H1 (cell line): ENCODE results near the gene CCDC91. TPM values are rescaled to one million over a fixed set of nuclear protein-coding genes. Genes with fewer than 3 reads are reported as not detected.

Experiments used
- CTCF ChIA-PET: fragments of 300-600 bp; sonication (Branson Sonifier 250); formaldehyde crosslinking; loops from one replicate; lab custom pipeline; 2021; ENCODE audit not compliant: partially characterized antibody; lab: Charles Lee
- POLR2A ChIA-PET: fragments of 300-600 bp; sonication (Branson Sonifier 250); formaldehyde crosslinking; loops from one replicate; lab custom pipeline; 2021; ENCODE audit warnings: inconsistent platforms; ENCODE audit not compliant: partially characterized antibody; lab: Charles Lee
- DNase-seq, 2 experiments: peaks; one replicate each; pipeline versions ENCODE4 v3.0.0 to v3.0.0-alpha.2; 2010 to 2022; ENCODE audit warnings: low spot score in 2 of 2, low read depth in 1 of 2, mixed read lengths in 1 of 2
- FAIRE-seq: peaks from 2 replicates; lab custom pipeline; 2011; peaks lifted over from hg19 to GRCh38; lab: Jason Lieb, UNC
- H2AFZ ChIP-seq: 2 replicates; pipeline ENCODE4 v1.8.1; 2012; ENCODE audit warnings: low read length, inconsistent platforms
- H2AK5ac ChIP-seq: 2 replicates; pipeline ENCODE4 v1.6.1; 2013; ENCODE audit warnings: low read depth, low read length
- H2BK120ac ChIP-seq: replicated peaks from 2 replicates; pipeline ENCODE3; 2013; ENCODE audit warnings: low read depth, low read length, inconsistent platforms
- H2BK12ac ChIP-seq: 2 replicates; pipeline ENCODE4 v1.6.1; 2013; ENCODE audit warnings: low read depth, low read length
- H2BK15ac ChIP-seq: 2 replicates; pipeline ENCODE4 v1.6.1; 2013; ENCODE audit warnings: low read length
- H2BK20ac ChIP-seq: 2 replicates; pipeline ENCODE4 v1.6.1; 2013; ENCODE audit warnings: low read length
- H2BK5ac ChIP-seq: 2 replicates; pipeline ENCODE4 v1.6.1; 2013; ENCODE audit warnings: low read depth, low read length
- H3K14ac ChIP-seq: 2 replicates; pipeline ENCODE4 v1.6.1; 2013; ENCODE audit warnings: inconsistent platforms; ENCODE audit not compliant: insufficient read length
- H3K18ac ChIP-seq: 2 replicates; pipeline ENCODE4 v1.6.1; 2013; ENCODE audit warnings: low read length; ENCODE audit errors: extremely low read depth
- H3K23ac ChIP-seq: 2 replicates; pipeline ENCODE4 v1.6.1; 2013; ENCODE audit warnings: inconsistent platforms; ENCODE audit not compliant: insufficient read length
- H3K23me2 ChIP-seq: 2 replicates; pipeline ENCODE4 v1.6.1; 2013; ENCODE audit warnings: low read depth, low read length
- H3K27ac ChIP-seq: 2 replicates; pipeline ENCODE4 v1.6.1; 2011; ENCODE audit warnings: low read depth, low read length, inconsistent platforms
- H3K27me3 ChIP-seq, 4 experiments: replicated peaks in 1 of 4; 1 replicate in 1 of 4; 2 replicates in 3 of 4; pipeline versions ENCODE4 v1.6.1 to v1.8.1; 2011 to 2013; ENCODE audit warnings: low read length in 3 of 4, mild to moderate bottlenecking in 3 of 4, inconsistent platforms in 2 of 4, mixed read lengths in 2 of 4, moderate library complexity in 1 of 4; ENCODE audit not compliant: control insufficient read depth in 3 of 4, insufficient read depth in 3 of 4; ENCODE audit errors: extremely low read depth in 1 of 4
- H3K36me3 ChIP-seq, 4 experiments: 2 replicates each; pipeline versions ENCODE4 v1.6.1 to v1.8.1; 2011 to 2013; ENCODE audit warnings: mild to moderate bottlenecking in 4 of 4, low read length in 3 of 4, moderate library complexity in 2 of 4, control low read depth in 1 of 4, inconsistent platforms in 1 of 4; ENCODE audit not compliant: insufficient read depth in 4 of 4, control insufficient read depth in 2 of 4
- H3K4ac ChIP-seq: replicated peaks from 2 replicates; pipeline ENCODE3; 2013; ENCODE audit warnings: low read length, low read depth, mixed read lengths, inconsistent platforms; ENCODE audit not compliant: insufficient read length
- H3K4me1 ChIP-seq, 4 experiments: replicated peaks in 1 of 4; 1 replicate in 1 of 4; 2 replicates in 3 of 4; pipeline versions ENCODE4 v1.6.1 to v1.8.1; 2011 to 2013; ENCODE audit warnings: low read length in 3 of 4, inconsistent platforms in 2 of 4, mixed read lengths in 1 of 4; ENCODE audit not compliant: insufficient read depth in 4 of 4, control insufficient read depth in 3 of 4
- H3K4me2 ChIP-seq, 2 experiments: 2 replicates each; pipeline versions ENCODE4 v1.6.1 to v1.8.1; 2011 to 2013; ENCODE audit warnings: low read depth in 2 of 2, low read length in 2 of 2, control low read depth in 1 of 2, inconsistent platforms in 1 of 2, mild to moderate bottlenecking in 1 of 2; ENCODE audit not compliant: insufficient read depth in 1 of 2
- H3K4me3 ChIP-seq, 4 experiments: fragments of 200-600, 300-600 bp in 1 of 4; sonication (generic), shearing (Covaris generic), sonication (Bioruptor Twin) in 1 of 4; 2 replicates each; pipeline versions ENCODE4 v1.5.1 to v1.8.1; 2011 to 2016; ENCODE audit warnings: low read length in 4 of 4, low read depth in 3 of 4, control low read depth in 2 of 4, inconsistent platforms in 2 of 4, mild to moderate bottlenecking in 2 of 4, mixed read lengths in 1 of 4, moderate library complexity in 1 of 4; ENCODE audit not compliant: insufficient read depth in 2 of 4; ENCODE audit errors: extremely low read depth in 1 of 4
- H3K56ac ChIP-seq: replicated peaks from 2 replicates; pipeline ENCODE3; 2013; ENCODE audit warnings: low read depth, mild to moderate bottlenecking, mixed read lengths, low read length, inconsistent platforms; ENCODE audit not compliant: insufficient read length
- H3K79me1 ChIP-seq: 2 replicates; pipeline ENCODE4 v1.6.1; 2013; ENCODE audit warnings: low read depth, low read length, control low read depth
- H3K79me2 ChIP-seq, 2 experiments: 2 replicates each; pipeline versions ENCODE4 v1.6.1 to v1.8.1; 2012 to 2013; ENCODE audit warnings: low read length in 2 of 2, mild to moderate bottlenecking in 2 of 2, inconsistent platforms in 1 of 2; ENCODE audit not compliant: insufficient read depth in 2 of 2, control insufficient read depth in 1 of 2
- H3K9ac ChIP-seq, 4 experiments: replicated peaks in 1 of 4; 1 replicate in 1 of 4; 2 replicates in 3 of 4; pipeline versions ENCODE4 v1.6.1 to v1.8.1; 2011 to 2013; ENCODE audit warnings: low read depth in 3 of 4, low read length in 3 of 4, control low read depth in 2 of 4, mild to moderate bottlenecking in 2 of 4, moderate library complexity in 2 of 4, inconsistent platforms in 1 of 4; ENCODE audit errors: extremely low read depth in 1 of 4
- H3K9me3 ChIP-seq, 2 experiments: 2 replicates each; pipeline versions ENCODE4 v1.6.1 to v1.8.1; 2012 to 2013; ENCODE audit warnings: mild to moderate bottlenecking in 2 of 2, moderate library complexity in 2 of 2, control low read depth in 1 of 2, inconsistent platforms in 1 of 2, low read depth in 1 of 2, low read length in 1 of 2, mixed read lengths in 1 of 2; ENCODE audit not compliant: insufficient read depth in 2 of 2
- H4K20me1 ChIP-seq, 2 experiments: replicated peaks in 1 of 2; 2 replicates each; pipeline versions ENCODE3 to v1.8.1; 2011 to 2013; ENCODE audit warnings: inconsistent platforms in 2 of 2, low read length in 2 of 2, mild to moderate bottlenecking in 1 of 2; ENCODE audit not compliant: insufficient read depth in 2 of 2, control insufficient read depth in 1 of 2
- H4K5ac ChIP-seq: 2 replicates; pipeline ENCODE4 v1.6.1; 2013; ENCODE audit warnings: low read length, low read depth, mixed read lengths, inconsistent platforms; ENCODE audit not compliant: insufficient read length
- H4K8ac ChIP-seq: 2 replicates; pipeline ENCODE4 v1.8.0; 2013; ENCODE audit warnings: mild to moderate bottlenecking, moderate library complexity, low read length, inconsistent platforms; ENCODE audit not compliant: insufficient read depth; ENCODE audit errors: extremely low read depth
- H4K91ac ChIP-seq: replicated peaks from 2 replicates; pipeline ENCODE3; 2013; ENCODE audit warnings: low read length, mixed read lengths, inconsistent platforms; ENCODE audit not compliant: insufficient read length
- ATF2 ChIP-seq: IDR thresholded peaks from 2 replicates; pipeline ENCODE4 v1.6.1; 2012; ENCODE audit warnings: low read length, inconsistent platforms
- ATF3 ChIP-seq: IDR thresholded peaks from 2 replicates; pipeline ENCODE4 v1.6.1; 2011; ENCODE audit warnings: low read depth, mild to moderate bottlenecking, low read length; ENCODE audit not compliant: insufficient read depth
- FOSL1 ChIP-seq: IDR thresholded peaks from 2 replicates; pipeline ENCODE4 v1.6.1; 2011; ENCODE audit warnings: mild to moderate bottlenecking, low read depth, low read length, moderate library complexity; ENCODE audit not compliant: insufficient read depth
- SRF ChIP-seq: IDR thresholded peaks from 2 replicates; pipeline ENCODE4 v1.6.1; 2011; ENCODE audit warnings: mild to moderate bottlenecking, low read depth, low read length, moderate library complexity
- SUZ12 ChIP-seq: fragments of 200-600 bp; sonication (generic); IDR thresholded peaks from 2 replicates; pipeline ENCODE4 v1.6.1; 2012; ENCODE audit warnings: mild to moderate bottlenecking, inconsistent platforms, low read length, moderate library complexity, mixed read lengths
- TBP ChIP-seq: IDR thresholded peaks from 2 replicates; pipeline ENCODE4 v1.6.1; 2011; ENCODE audit warnings: low read depth, low read length, improper control_type of control experiment
- WGBS, 2 experiments: shearing (Covaris generic) in 1 of 2; methylation state at CpG; one replicate each; pipeline versions ENCODE4 v1.1.6 to v1.1.7; 2013 to 2015; ENCODE audit warnings: low lambda C conversion rate in 2 of 2, mixed read lengths in 2 of 2, inconsistent platforms in 1 of 2, low coverage in 1 of 2, missing lambda C conversion rate in 1 of 2; ENCODE audit not compliant: insufficient replicate concordance in 2 of 2, insufficient coverage in 1 of 2, insufficient read length in 1 of 2; ENCODE audit errors: extremely low coverage in 1 of 2, missing lambda C conversion rate in 1 of 2; 5-methylcytosine and 5-hydroxymethylcytosine counted together
- polyA plus RNA-seq, 7 experiments: library from polyadenylated mRNA; depleted of rRNA in 3 of 7; stranded (reverse) in 5 of 7; unstranded in 2 of 7; fragments of >200 nt in 5 of 7; fragments of 200-250 nt in 2 of 7; gene quantifications; 1 replicate in 5 of 7; 2 replicates in 1 of 7; 4 replicates in 1 of 7; pipeline versions ENCODE4 v1.2.1 to v1.2.3, GENCODE V29; 2011 to 2013; ENCODE audit warnings: missing spikeins in 2 of 7, mixed read lengths in 2 of 7
- total RNA-seq: library from RNA; stranded (reverse); fragmentation: NEBNext Ultra II Directional; extraction: Animal tissue kit (Norgen Biotek cat#: 25700); gene quantifications from 2 replicates; pipeline ENCODE4 v1.2.1, GENCODE V29; 2021

The CCDC91 gene
- total and polyA plus RNA-seq, 2 of the 8 experiments (the other 6 are each of a cell fraction or from before 2014, with no cell fraction given) = 8.6 to 23.1 TPM

- H2BK12ac ChIP-seq = no peak overlapping the region
- no peak overlapping the region for H3K14ac ChIP-seq
- FAIRE-seq = no peak
- ChIA-PET CTCF (no interaction called here), POLR2A (no interaction called here)
- no peak overlapping the region for H2BK15ac ChIP-seq
- no peak overlapping the region for H2AFZ ChIP-seq
- H3K23ac ChIP-seq = no peak overlapping the region
- no peaks in the 10 kb centered on the region for H4K20me1 ChIP-seq
- no peaks in the 10 kb centered on the region for H3K9me3 ChIP-seq
- H3K4ac ChIP-seq = no peak overlapping the region
- no peak overlapping the region for H3K56ac ChIP-seq
- no peak overlapping the region for H3K4me2 ChIP-seq
- TF ChIP-seq ATF3 (no peak), TBP (no peak), FOSL1 (no peak), SRF (no peak), SUZ12 (no peak), ATF2 (no peak)
- no peak overlapping the region for H3K27ac ChIP-seq
- H2BK20ac ChIP-seq = no peak overlapping the region
- H3K79me2 ChIP-seq = no peaks in the 10 kb centered on the region
- no peaks in the 10 kb centered on the region; a peak in 1 of 7 replicates for H3K4me1 ChIP-seq
- no peak overlapping the region for H3K9ac ChIP-seq
- H3K18ac ChIP-seq = no peak overlapping the region
- H3K4me3 ChIP-seq = no peak overlapping the region
- 88% methylated on average over 3 of the region's 3 CpGs; no CpG with 5 or more reads in 1 of the 2 experiments for WGBS, 2 experiments
- no peaks in the 10 kb centered on the region for H3K27me3 ChIP-seq
- no peak for DNase-seq
- no peaks in the 10 kb centered on the region for H3K36me3 ChIP-seq
- H2AK5ac ChIP-seq = no peak overlapping the region
- H2BK120ac ChIP-seq = no peak overlapping the region
- no peaks in the 10 kb centered on the region for H3K23me2 ChIP-seq
- H2BK5ac ChIP-seq = no peak overlapping the region
- no peak overlapping the region for H4K5ac ChIP-seq
- H4K8ac ChIP-seq = no peak overlapping the region
- no peak overlapping the region for H4K91ac ChIP-seq
- H3K79me1 ChIP-seq = no peaks in the 10 kb centered on the region
Observed at GRCh38 chr12:28568118-28568517, 377.9 kb downstream of the CCDC91 start.
